Psoas muscle (tissue), 8 donors: ENCODE measurements around the gene MOB3B. TPM values are rescaled to one million over a fixed set of nuclear protein-coding genes. Genes with fewer than 3 reads are reported as not detected.

ENCODE experiments used
- ATAC-seq, 4 donors: fragments of 200-7000 bp; cut with Tn5 transposase; one replicate each; pipeline ENCODE4 v1.9.1; 2020; ENCODE audit warnings: moderate library complexity in 3 of 4, mild to moderate bottlenecking in 2 of 4
- DNase-seq, 2 donors: peaks; one replicate each; pipeline ENCODE4 v3.0.0-alpha.2; 2020
- H3K27ac ChIP-seq: fragments of 200-600 bp; one replicate; pipeline ENCODE4 v1.8.0; 2022
- H3K27me3 ChIP-seq, 3 donors: fragments of 200-600 bp in 1 of 3; one replicate each; pipeline versions ENCODE4 v1.6.1 to v1.8.0; 2013 to 2022; ENCODE audit warnings: low read length in 2 of 3, mild to moderate bottlenecking in 2 of 3, moderate library complexity in 1 of 3; ENCODE audit not compliant: insufficient read depth in 3 of 3
- H3K36me3 ChIP-seq, 2 donors: fragments of 200-600 bp in 1 of 2; one replicate each; pipeline versions ENCODE4 v1.6.1 to v1.8.0; 2013 to 2022; ENCODE audit warnings: low read depth in 1 of 2, mild to moderate bottlenecking in 1 of 2, moderate library complexity in 1 of 2; ENCODE audit not compliant: insufficient read depth in 1 of 2
- H3K4me1 ChIP-seq: fragments of 200-600 bp; one replicate; pipeline ENCODE4 v1.8.0; 2022
- H3K4me3 ChIP-seq: fragments of 200-600 bp; one replicate; pipeline ENCODE4 v1.8.0; 2022; ENCODE audit warnings: mild to moderate bottlenecking
- H3K9me3 ChIP-seq: fragments of 200-600 bp; one replicate; pipeline ENCODE4 v1.8.0; 2022
- CTCF ChIP-seq: fragments of 200-600 bp; IDR thresholded peaks from one replicate; pipeline ENCODE4 v1.8.0; 2022; ENCODE audit warnings: antibody characterized with exemption
- WGBS, 3 donors: extraction: QIAGEN DNeasy Blood & Tissue Kit; methylation state at CpG; one replicate each; pipeline versions ENCODE4 v1.1.6 to v1.1.7; 2013; 5-methylcytosine and 5-hydroxymethylcytosine counted together
- intact Hi-C, 2 donors: fragments of 100-400 bp; cut with DNase I; formaldehyde crosslinking; loops; one replicate each; pipeline versions ENCODE4 v1.11.0 to v1.14.2; 2022
- polyA plus RNA-seq, 3 donors: library from polyadenylated mRNA; stranded (reverse); fragments of 200-250 nt; gene quantifications; one replicate each; pipeline ENCODE4 v1.2.3, GENCODE V29; 2013
- total RNA-seq, 4 donors: library from RNA; stranded (reverse); fragmentation: NEBNext Ultra II Directional in 2 of 4; extraction: Animal tissue kit (Norgen Biotek cat#: 25700) in 2 of 4; gene quantifications; one replicate each; pipeline versions ENCODE4 v1.2.1 to v1.2.4, GENCODE V29; 2021 to 2023
- donor health status: healthy with polysubstance abuse.
- donor health status: DM: no; HTN: no; CAD: no; lungs with moderate emphysema.
- donor health status: Bipolar disorder and iron deficiency.
- donor health status: healthy.
- donor health status: DM: yes; HTN: yes; CAD: no.
- donor health status: DM: no; HTN: no; CAD: no.
- donor health status: DM: no; HTN: no; CAD: no.
- donor health status: DM: yes; HTN: yes; CAD: no.

MOB3B gene
- total and polyA plus RNA-seq, 7 donors: 0.57 to 4.5 (median 1.8) TPM

DNA sequence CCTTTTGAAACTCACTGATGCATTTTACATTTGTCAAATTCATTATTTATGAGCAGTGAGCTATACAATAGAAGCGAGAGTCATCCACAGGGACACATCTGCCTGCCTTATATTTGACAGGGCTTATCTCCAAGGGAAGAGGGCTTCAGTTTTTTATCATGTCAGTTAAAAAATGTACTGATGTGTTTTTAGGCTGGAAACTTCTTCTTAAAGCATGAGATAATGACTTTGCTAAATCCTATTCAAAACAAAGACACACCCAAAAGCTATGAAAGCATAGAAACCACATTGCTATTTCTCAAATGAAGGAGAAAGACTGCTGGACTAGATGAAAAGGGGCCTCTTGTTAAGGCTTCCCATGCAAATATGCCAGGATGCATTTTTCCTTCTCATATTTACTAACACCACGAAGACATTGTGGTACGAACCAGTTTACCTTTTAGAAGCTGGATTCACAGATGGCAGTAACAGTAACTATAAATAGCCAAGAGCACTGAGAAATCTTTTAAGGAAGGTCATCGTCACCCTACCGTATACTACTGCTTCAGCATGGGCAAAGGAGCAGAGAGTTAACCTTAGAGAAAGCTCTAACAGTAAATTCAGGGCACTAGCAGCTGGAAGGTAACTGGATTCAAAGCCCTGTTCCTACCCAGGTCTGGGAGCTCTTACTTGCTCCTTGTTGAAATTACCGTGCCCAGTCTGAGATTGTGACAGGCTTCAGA, 91.8 kb downstream of the MOB3B start:
- no peaks in the 10 kb centered on the region for H3K9me3 ChIP-seq
- H3K36me3 ChIP-seq: no peaks in the 10 kb centered on the region
- ATAC-seq: no peak
- intact Hi-C loops: loop anchor here in 1 of 2 donors (10.0 kb wide), 1 partner anchor 103 kb away; no protein-coding TSS in a partner anchor
- H3K27ac ChIP-seq: no peak overlapping the region
- no peaks in the 10 kb centered on the region for H3K4me1 ChIP-seq
- H3K4me3 ChIP-seq: no peak overlapping the region
- TF ChIP-seq CTCF: no peak
- 65 to 79% (median 69%) methylated on average over 6 of the region's 6 CpGs for WGBS, 3 donors
- H3K27me3 ChIP-seq: no peaks in the 10 kb centered on the region
- DNase-seq: no peak

- Histone ChIP-seq H3K4me3 (no peak overlapping the region), H3K27me3 (no peaks in the 10 kb centered on the region), H3K27ac (no peak overlapping the region), H3K36me3 (no peaks in the 10 kb centered on the region), H3K9me3 (no peaks in the 10 kb centered on the region), H3K4me1 (peaks cover 2% of the 10 kb centered on the region)
- intact Hi-C loops: loop anchor here in 1 of 2 donors (10.0 kb wide), 1 partner anchor 101 kb away; no protein-coding TSS in a partner anchor
- DNase-seq (no peak), ATAC-seq (peak in 2 of 4 donors; percentile 50 to 55)
- 39 to 44% (median 43%) methylated on average over 3 of the region's 3 CpGs for WGBS, 3 donors
- TF ChIP-seq CTCF: no peak
These were observed 93.4 kb downstream of the MOB3B start for GRCh38 chr9:27436234-27436633.

DNA sequence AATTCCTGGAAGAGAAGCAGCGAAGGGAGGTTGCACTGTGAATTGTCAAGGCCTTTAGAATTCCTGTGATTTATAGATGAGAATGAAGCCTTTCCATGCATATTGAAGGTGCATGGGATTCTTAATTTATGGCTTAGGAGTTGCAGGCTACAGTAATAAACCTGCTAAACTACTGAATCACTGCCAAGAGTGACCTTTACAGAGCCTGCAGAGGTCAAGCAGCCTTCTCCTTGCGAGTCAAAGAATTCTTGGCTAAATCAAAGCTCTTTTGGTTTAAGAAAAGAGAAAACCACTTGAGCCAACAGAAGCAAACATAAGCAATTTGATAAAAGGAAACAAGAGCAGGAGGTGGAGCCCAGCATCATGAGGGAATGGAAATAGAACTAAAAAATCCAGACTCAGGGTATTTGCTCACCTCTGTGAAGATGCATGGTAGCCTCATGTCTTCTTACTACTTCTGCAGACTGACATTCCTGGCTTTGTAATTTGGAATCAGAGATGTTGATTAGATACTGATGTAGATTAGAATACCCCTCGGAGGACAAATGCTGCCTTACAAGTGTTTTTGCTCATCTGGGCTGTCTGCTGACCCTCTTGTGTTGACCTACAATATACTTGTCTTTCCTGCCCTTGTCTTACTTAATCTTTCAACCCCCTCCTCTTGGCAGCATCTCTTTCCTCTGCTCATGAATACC, 95.8 kb downstream of the MOB3B start:
- WGBS, 3 donors: 58 to 74% (median 67%) methylated on average over 3 of the region's 3 CpGs
- H3K9me3 ChIP-seq: no peaks in the 10 kb centered on the region
- H3K4me3 ChIP-seq: no peak overlapping the region
- no peak overlapping the region for H3K27ac ChIP-seq
- intact Hi-C loops: loop anchor here in 1 of 2 donors (5.0 to 10.0 kb wide), 2 partner anchors 94 to 99 kb away; partner anchors contain the start of gene MOB3B
- DNase-seq (no peak), ATAC-seq (no peak)
- peaks cover 8% of the 10 kb centered on the region for H3K4me1 ChIP-seq
- no peak for TF ChIP-seq CTCF
- no peaks in the 10 kb centered on the region for H3K27me3 ChIP-seq
- H3K36me3 ChIP-seq: no peaks in the 10 kb centered on the region

DNA sequence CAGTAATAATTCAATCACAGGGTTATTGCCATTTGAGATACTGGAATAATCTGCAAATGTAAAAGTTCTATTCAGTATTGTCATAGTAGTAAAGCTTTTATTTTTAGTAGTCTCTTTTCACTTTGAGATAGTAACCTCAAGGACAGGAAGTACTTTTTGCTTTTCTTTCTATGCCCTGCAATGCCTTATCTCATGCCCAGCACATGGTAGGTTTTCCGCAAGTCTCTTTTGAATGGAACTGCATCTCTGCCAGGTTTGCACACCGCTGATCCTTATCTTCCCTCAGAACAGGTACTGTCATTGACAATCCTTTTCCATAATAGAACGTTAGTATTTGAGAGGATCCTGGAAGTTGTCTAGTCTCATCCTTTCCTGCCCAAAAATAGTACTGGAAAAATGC, 97.3 kb downstream of the MOB3B start:
- Histone ChIP-seq H3K27me3 (no peaks in the 10 kb centered on the region), H3K9me3 (no peaks in the 10 kb centered on the region), H3K4me1 (peaks cover 13% of the 10 kb centered on the region), H3K27ac (no peak overlapping the region), H3K4me3 (no peak overlapping the region), H3K36me3 (no peaks in the 10 kb centered on the region)
- ATAC-seq (no peak), DNase-seq (no peak)
- 64 to 76% (median 71%) methylated on average over 3 of the region's 3 CpGs for WGBS, 3 donors
- TF ChIP-seq CTCF: no peak
- intact Hi-C loops: loop anchor here in 1 of 2 donors (5.0 to 10.0 kb wide), 2 partner anchors 95 to 98 kb away; partner anchors contain the start of gene MOB3B
